Endometrial microvascular endothelial cells (primary cell): ENCODE data around the gene RCVRN. TPM values are rescaled to one million over a fixed set of nuclear protein-coding genes. Genes with fewer than 3 reads are reported as not detected.
"Not testable (repeated sequence)": the region's sequence is repeated elsewhere in the genome, so short reads cannot be mapped to it uniquely, and the experiment has no call there.

ENCODE experiments used
- in situ Hi-C: cut with HindIII; loops from 2 replicates; pipeline ENCODE4 v1.10.0; 2017; ENCODE audit warnings: low sequenced_read_pairs, low pct_unique_long_range_greater_than_20kb; ENCODE audit errors: inconsistent ontology term
- total RNA-seq: library from RNA; depleted of rRNA; stranded (reverse); fragments of >200 nt; gene quantifications from one replicate; pipeline ENCODE4 v1.2.3, GENCODE V29; 2015; ENCODE audit errors: inconsistent ontology term

The RCVRN gene
- total RNA-seq, 1 donor from 2014 or later: not detected

DNA sequence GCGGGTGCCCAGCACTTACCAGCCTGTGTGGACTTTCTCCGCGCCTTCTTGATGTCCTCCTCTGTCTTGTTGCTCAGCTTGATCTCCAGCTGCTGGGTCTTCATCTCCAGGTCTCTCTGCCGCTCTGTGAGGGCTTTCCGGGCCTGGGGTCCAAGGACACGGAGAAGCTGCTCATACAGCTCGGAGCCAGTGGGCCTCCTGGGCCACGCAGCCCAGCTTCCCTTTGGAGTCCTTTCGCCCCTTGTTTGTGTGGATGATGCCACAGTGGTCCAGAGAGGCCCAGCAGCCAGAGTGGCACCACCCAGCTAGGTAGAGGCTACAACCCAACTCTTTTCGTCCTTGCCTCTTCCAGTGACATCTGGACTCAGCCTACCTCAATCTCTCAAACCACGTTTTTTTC lies 20.4 kb upstream of the RCVRN start:
- in situ Hi-C loops: no loop called here

DNA sequence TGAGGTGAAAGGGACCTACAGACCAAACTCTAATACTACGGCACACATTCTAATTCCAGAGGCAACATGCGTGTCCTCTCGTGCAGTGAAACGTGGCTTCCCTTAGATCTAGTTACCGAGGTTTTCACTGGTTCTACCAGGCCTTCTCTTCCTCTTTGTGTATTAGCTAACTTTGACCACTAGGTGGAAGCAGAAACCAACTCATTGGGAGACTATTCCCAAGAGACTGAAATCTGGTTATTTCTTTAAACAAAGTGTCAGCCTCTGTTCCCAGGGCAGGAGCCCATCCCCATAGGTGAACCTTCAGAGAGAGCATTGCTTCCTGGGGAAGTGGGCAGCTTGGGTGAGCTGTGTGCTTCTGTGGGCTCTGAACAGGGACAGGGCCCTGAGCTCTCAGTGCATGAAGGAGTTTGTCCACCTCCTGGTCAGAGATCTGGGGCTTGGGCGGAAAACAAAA lies 19.7 kb upstream of the RCVRN start:
- in situ Hi-C loops: no loop called here

DNA sequence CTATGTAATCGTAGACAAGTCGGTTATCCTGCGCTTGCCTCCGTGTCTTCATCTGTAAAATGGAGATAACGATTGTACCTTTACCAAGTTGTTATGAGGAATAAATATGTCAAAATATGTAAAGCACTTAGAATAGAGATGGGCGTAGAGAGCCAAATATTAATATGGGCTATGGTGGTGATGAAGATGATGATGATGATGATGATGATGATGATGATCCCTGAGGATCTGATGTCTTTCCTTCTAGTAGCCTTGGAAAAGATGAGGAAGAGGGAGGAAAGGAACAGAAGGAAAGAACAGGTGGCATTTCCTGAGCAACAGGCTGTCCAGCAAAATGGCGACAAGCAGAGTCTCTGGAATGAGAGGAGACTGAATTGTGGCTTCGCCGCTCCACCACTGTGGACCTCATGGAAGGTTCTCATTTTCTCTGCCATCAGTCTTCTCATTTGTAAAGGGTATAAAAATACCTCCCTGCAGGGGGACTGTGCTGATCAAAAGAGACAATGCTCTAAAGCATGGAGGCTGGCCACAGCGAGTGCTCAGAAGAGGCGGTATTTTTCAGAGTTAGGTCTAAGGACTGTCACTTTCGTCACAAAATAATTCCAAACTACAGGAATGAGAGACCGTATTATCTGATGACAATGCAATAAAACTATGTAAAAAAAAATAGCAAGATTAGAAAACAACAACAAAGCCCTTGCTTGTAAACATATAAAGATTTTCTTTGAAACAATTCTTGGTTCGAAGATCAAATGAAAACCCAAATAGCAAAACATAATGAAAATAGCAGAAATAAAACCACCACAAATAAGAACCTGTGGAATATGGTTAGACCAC lies 17.2 kb upstream of the RCVRN start:
- in situ Hi-C loops: no loop called here

DNA sequence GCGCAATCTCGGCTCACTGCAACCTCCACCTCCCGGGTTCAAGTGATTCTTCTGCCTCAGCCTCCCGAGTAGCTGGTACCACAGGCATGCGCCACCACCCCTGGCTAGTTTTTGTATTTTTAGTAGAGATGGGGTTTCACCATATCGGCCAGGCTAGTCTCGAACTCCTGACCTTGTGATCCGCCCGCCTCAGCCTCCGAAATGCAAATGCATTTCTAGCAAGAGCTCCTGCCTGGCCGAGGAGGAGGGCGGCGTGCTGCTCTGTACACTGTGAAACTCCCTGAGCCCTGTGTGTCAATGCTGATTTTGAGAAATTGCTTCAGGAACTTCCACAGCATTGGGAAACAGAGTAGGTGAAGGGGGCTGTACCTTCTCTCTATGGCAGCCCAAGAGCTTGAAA lies 16.1 kb upstream of the RCVRN start:
- in situ Hi-C loops: not testable (repeated sequence)

DNA sequence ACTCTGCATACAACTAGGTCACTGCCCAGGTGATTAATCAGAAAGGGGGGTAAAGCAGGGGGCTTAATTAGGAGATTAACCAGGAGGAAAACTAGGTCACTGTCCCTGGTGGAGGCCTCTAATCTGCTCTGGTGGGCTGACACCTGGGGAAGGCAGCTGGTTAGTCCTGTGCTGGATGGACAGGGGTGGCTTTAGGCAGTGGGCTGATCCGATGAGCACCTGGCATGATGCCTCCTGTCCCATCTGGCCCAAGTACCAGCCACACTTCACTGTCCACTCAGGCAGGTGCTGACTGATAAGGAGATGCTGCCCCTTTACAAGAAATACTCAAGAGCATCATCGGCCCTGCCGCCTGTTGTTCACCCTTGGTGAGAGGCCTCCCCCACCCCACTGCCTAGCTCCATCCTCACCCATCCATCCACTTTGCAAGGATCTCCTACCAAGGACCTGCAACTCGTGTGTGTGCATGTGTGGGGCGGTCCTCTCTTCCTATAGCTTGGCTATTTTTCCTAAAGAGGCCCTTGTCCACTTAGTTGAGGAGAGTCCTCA lies 13.8 kb upstream of the RCVRN start:
- in situ Hi-C loops: no loop called here

DNA sequence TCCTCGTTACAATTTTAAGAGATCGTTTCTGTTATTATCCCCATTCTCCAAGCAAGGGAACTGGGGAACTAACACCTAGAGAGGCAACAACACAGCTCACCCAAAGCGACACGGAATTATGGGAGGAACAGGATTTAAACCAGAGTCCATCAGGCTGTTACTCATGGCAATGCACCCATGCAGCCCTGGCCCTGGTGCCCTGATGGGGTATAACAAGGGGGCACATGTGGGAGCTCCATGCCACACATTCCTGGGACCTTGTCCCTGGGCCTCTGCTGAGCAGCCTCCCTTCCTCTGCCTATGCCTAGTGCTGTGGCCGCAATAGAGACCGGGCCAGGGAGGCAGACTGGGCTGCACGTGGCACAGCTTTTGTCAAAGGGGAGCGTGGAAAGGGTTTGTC lies 13.3 kb upstream of the RCVRN start:
- in situ Hi-C loops: no loop called here

DNA sequence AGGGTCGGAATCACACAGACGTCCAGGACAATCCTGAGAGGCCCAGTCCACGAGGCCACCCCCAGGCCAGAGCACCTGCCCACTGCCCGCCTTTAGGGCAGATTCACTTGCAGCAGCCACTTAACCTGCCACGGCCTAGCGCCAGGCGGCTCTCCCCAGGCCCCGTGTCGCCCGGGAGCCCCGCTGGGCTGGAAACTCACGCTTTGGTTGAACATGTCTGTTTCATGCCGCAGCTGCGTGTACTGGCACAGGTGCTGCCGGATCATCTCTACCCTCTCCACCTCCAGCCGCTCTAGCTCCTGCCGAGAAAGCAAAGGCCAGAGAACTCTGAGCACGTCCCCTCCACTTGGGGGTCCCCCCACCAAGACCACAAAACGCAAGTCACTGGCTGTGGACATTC lies 12.7 kb upstream of the RCVRN start:
- in situ Hi-C loops: no loop called here

DNA sequence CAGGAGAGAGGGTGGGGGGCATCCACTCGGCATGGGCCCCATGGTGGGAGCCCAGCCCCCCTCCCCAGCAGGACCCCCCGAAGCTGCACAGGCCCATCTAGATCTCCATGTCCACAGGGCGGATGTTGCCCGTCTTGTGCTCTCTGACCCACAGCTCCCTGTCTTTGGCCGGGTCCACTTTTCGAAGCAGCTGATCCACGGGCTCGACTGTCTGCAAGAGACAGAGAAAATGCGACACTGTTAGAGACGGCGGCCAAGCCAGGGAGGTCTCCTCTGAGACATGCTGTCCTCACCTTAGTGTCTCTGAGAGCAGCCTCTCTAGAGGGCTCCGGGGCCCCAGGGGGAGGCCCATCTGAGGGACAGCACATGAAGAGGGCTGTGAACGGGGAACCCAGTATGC lies 12.1 kb upstream of the RCVRN start:
- in situ Hi-C loops: no loop called here

DNA sequence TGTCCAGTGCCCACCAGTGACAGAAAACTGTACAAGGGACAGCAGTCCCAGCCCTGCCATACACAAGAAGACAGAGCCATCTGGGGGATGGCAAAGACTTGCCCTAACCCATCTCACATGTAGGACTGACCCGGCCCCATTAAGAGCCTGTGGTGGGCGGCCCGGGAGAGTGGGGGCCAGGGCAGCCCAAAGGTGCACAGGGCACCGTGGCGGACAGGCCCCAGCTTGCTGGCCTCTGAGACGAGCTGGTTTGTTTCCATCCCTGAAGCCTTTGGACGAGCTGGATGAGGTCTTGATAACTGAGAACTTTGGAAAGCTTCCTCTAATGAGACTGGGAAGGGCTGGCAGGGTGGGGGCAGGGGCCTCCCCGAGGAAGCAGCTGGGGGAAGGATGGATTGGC lies 11.0 kb upstream of the RCVRN start:
- in situ Hi-C loops: no loop called here

DNA sequence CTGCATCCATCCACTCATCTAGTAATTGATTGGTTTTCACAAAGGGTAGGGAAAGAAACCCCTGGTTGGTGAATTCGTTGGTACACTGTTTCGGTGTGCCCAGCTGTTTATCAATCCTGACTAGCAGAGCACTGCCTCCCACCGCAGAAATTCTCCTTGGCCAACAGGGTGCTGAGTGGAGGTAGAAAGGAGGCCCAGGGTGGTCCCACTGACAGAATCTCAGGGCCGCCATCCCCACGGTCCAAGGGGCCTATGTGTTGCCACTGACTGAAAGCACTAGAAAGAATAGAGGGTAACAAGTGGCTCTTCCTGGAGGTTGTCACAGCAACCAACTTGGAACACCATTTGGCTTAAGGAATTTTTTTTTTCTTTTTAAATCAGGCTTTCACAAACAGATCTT lies 8.4 kb upstream of the RCVRN start:
- in situ Hi-C loops: no loop called here

DNA sequence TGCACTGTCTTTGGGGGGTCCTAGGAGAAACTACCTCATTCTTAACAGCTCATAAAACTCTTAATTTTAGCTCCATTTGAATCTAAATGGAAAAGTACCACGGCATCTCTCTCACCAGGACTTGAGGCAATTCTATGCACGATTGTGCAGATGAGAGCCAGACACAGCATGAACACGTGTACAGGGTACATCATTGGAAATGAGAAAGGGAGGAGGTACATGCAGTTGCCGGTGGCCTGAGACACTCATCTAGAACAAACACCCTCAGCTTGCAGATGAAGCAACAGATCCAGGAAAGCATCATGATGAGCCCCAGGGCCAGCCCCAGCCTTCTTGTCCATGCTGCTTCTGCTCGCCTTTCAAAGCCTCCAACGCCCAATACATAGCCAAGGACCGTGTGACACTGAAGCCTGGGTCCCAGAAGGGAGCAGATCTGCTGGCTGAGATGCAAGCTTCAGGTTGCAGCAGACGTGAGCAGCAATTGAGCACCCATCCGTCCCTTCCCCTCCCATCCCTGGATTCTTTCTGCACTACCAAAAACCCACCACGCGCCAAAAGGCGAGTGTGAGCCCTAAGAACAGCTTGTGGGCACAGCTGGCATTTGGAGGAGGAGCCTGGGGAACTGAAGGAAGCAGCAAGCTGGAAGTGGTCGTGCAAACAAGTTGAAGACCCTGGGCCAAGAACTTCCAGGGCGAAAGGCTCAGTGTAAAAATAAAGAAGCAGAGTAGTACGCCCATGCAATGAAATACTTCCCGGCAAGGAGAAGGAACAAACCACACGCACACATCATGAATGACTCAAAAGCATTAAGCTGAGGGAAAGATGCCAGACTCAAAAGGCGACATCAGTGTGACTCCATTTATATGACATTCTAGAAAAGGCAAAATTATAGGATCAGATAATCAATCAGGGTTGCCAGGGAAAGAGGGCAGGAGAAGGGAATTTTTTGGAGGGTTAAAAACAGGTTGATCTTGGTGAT lies 7.3 kb upstream of the RCVRN start:
- in situ Hi-C loops: no loop called here

DNA sequence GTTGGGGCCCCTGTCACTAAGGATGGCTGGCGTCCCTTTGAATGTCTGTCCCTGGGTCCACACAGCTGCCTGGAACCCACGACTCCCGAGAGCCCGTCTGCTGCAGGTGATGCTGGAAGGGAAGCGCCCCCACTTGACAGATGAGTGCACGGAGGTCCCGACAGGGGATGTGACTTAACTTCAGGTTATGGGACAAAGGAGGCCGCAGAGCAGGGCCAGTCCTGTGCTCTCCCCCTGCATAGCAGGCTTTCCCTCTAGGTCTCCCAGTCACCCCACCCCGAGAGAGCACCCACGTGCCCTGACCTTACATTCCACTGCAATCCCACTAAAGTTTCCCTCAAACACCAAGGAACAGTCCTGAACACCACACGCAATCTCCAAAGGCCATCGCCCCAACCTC lies 6.0 kb upstream of the RCVRN start:
- in situ Hi-C loops: no loop called here

DNA sequence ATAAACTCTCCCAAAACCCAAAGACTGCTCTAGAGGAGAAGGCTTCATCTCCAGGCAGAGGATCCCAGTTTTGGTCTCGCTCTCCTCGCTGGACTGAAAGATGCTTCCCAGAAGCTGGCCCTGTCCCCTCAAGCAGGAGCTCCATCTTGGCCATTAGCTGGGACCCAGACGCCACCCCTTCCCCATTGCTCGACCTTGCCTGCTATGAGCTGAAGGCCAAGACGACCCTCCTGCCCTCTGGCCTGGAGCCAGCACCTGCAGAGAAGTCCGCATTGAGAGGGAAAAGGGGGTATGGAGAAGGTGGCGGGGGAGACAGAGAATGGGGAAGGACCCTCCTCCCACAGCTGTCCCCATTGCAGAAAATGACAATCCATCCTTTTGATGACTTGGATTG lies 3.6 kb upstream of the RCVRN start:
- in situ Hi-C loops: no loop called here

DNA sequence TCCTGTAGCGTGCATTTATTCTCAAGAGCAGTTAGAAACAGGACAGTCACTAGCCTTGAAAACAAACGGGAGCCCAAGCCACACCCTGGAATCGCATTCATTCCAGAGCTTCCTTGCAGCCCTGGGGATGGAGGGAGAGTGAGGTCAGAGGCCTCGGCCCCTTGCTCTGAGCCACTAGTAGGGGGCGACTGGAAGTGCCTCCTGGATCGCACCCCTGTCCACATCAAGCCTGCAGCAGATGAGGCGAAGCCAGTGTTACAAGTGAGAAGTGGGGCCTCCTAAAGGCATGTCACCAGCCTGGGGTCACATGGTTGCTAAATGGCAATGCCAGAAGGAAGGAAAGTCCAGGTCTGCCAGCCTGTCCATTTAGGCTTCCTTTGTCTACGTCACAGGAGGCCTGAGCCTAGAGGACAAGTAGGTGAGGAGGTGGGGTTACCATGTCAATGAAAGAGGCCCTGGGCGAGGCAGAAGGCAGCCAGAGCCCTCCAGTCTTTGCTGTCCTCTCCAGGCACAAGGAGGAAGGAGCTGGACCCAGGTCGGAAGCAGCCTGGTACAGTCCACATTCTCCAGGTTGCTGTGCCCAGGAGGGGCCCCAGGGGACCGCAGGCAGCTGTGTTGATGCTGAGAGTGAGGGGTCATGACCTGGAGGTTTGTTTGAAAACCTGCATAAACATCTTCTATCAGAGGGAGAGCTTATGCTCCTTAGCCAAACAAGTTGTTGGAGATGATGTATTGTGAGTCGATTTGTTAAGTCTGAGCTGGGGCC lies 3.0 kb upstream of the RCVRN start:
- in situ Hi-C loops: no loop called here

DNA sequence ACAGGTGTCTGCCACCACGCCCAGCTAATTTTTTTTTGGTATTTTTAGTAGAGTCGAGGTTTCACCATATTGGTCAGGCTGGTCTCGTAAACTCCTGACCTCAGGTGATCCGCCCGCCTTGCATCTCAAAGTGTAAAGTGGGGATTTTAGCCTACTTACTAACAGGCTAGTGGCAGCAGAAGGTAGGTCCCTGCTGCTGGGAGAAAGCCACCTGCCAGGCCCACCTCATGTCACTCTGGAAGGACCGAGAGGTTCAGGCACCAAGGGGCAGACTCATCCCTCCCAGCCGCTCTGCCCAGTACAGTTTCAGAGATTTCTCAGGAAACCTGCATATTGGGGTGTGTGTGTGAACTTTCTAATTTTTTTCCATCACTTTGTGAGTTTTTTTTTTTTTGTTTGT lies 2.1 kb upstream of the RCVRN start:
- in situ Hi-C loops: no loop called here

DNA sequence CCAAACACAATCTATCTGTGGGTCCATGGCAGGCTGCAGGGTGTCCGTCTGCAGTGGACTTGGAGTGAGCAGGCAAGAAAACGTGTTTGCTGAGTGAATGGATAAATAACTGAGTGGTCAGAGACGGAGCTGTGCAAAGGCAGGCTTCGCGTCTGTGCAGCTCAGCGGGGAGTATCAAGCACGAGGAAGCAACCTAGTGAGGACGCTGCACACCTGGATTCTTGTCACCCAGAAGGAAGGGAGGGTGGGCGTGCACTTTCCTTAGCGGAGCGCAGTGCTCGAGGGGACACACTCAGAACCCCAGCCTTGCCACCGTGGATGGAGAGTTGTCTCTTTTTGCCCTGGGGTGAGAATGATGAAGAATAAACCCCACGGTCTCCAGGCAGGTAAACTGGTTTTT lies 1.5 kb upstream of the RCVRN start:
- in situ Hi-C loops: no loop called here

DNA sequence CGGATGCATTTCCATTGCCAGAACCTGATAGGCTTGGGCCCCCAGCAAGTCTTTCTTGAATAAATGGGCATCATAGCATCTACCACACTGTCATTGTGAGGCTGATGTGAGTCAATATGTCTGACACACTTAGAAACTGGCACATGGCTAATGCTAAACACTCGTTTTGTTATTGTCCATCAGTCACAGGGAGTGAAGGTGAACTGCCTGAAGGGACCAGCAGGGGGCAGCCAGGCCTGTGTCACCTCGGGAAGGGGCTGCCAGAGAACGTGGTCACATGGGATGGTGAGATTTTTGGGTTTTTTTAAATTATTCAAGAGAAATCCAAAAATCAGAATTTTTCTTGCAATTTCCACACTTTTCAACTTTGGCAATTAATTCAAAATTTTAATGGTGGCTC lies 831 bp upstream of the RCVRN start:
- in situ Hi-C loops: no loop called here

DNA sequence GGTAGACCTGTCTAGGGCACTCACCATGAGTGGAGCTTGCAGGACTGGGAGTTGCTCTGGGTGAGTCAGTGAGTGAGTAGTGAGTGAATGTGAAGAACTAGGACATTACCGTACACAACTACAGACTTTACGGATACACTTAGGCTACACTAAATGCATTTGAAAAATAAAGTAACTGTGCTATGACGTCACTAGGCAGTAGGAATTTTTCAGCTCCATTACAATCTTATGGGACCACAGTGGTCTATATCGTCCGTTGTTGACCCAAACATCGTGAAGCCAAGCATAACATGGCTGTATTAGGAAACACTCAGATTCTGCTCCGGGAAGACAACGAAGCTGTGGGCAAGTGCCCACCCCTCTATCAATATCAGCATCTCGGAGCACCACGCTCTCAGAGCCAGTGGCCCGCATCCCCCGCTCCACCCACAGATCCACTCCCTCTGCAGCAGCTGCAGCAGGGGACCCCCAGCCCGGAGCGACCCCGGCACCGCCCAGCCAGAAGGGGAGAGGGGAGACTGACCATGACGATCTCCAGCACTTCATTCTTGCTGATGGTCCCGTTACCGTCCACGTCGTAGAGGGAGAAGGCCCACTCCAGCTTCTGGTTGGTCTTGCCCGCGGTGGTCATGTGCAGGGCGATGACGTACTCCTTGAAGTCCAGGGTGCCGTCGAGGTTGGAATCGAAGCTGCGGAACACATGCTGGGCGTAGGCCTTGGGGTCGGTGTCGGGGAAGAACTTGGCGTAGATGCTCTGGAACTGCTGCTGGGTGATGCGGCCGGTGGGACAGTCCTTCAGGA lies 594 bp downstream of the RCVRN start:
- in situ Hi-C loops: no loop called here
